Erythroblast (primary cell): ENCODE results near the gene ADGRV1.
"Not testable (repeated sequence)": the region's sequence is repeated elsewhere in the genome, so short reads cannot be mapped to it uniquely, and the experiment has no call there.

ENCODE experiments used
- DNase-seq, 2 experiments: peaks; one replicate each; lab custom pipeline; 2025; lab: John Stamatoyannopoulos, UW
- GATA1 ChIP-seq: IDR thresholded peaks from 2 replicates; pipeline ENCODE4 v1.6.1; 2011; ENCODE audit warnings: low read depth, mild to moderate bottlenecking, control low read depth, low read length, moderate library complexity
- POLR2A ChIP-seq: IDR thresholded peaks from 2 replicates; pipeline ENCODE4 v1.6.1; 2011; ENCODE audit warnings: mild to moderate bottlenecking, low read length

The ADGRV1 gene

GRCh38 chr5:90916947-90917800 is 358.6 kb downstream of the ADGRV1 start:
- DNase-seq, result no peak
- TF ChIP-seq GATA1 (no peak), POLR2A (no peak)

- TF ChIP-seq GATA1, result no peak
- no peak for TF ChIP-seq POLR2A
- DNase-seq, result no peak
Observed at GRCh38 chr5:90917928-90918668, 359.5 kb downstream of the ADGRV1 start.

- DNase-seq, result no peak
Observed at GRCh38 chr5:90921418-90921973, 362.9 kb downstream of the ADGRV1 start.

GRCh38 chr5:90924222-90924621 is 365.6 kb downstream of the ADGRV1 start:
- not testable (repeated sequence) for DNase-seq

More at GRCh38 chr5:90921418-90921973, 362.9 kb downstream of the ADGRV1 start:
- TF ChIP-seq POLR2A (no peak), GATA1 (no peak)

GRCh38 chr5:90929013-90929839 is 370.6 kb downstream of the ADGRV1 start:
- DNase-seq, result not testable (repeated sequence)

GRCh38 chr5:90930062-90930461 is 371.5 kb downstream of the ADGRV1 start:
- DNase-seq, result no peak
- TF ChIP-seq GATA1, result no peak
- TF ChIP-seq POLR2A, result no peak

- TF ChIP-seq GATA1, result no peak
- no peak for TF ChIP-seq POLR2A
- DNase-seq, result peak; percentile 38 to 84
Observed at GRCh38 chr5:90930756-90931431, 372.3 kb downstream of the ADGRV1 start.

- no peak for TF ChIP-seq GATA1
- no peak for TF ChIP-seq POLR2A
Observed at GRCh38 chr5:90932052-90932699, 373.6 kb downstream of the ADGRV1 start.

GRCh38 chr5:90933298-90933697 is 374.7 kb downstream of the ADGRV1 start:
- TF ChIP-seq POLR2A (no peak), GATA1 (no peak)
- no peak for DNase-seq

More at GRCh38 chr5:90932052-90932699, 373.6 kb downstream of the ADGRV1 start:
- peak; percentile 36 to 78 for DNase-seq

- DNase-seq, result no peak
- TF ChIP-seq POLR2A (no peak), GATA1 (no peak)
Observed at GRCh38 chr5:90934091-90934719, 375.6 kb downstream of the ADGRV1 start.

- DNase-seq, result no peak
- TF ChIP-seq POLR2A, result no peak
- no peak for TF ChIP-seq GATA1
Observed at GRCh38 chr5:90934738-90935137, 376.1 kb downstream of the ADGRV1 start.

GRCh38 chr5:90939211-90939610 is 380.6 kb downstream of the ADGRV1 start:
- no peak for DNase-seq
- TF ChIP-seq GATA1, result no peak
- no peak for TF ChIP-seq POLR2A
